ENCODE results near the gene MAST3. TPM values are rescaled to one million over a fixed set of nuclear protein-coding genes. Genes with fewer than 3 reads are reported as not detected.

MAST3 gene
- total RNA-seq, 2 donors from 2014 or later = 38.2 to 50.8 TPM

GRCh38 chr19:18185538-18185937 is 88.0 kb downstream of the MAST3 start:
- H3K27ac Mint-ChIP-seq = no peak overlapping the region
- ATAC-seq = no peak

GRCh38 chr19:18190278-18190677 is 92.7 kb downstream of the MAST3 start:
- no peak for ATAC-seq
- H3K27ac Mint-ChIP-seq = no peak overlapping the region

More at GRCh38 chr19:18185538-18185937, 88.0 kb downstream of the MAST3 start:
- no peak for DNase-seq
- Mint-ChIP-seq H3K4me1 (no peaks in the 10 kb centered on the region), H3K4me3 (no peak overlapping the region), H3K27me3 (no peaks in the 10 kb centered on the region), H3K36me3 (ENCODE audit: low read depth) (no peaks in the 10 kb centered on the region)
- no peaks in the 10 kb centered on the region for H3K9me3 ChIP-seq (ENCODE audit: control insufficient read depth, low read length, poor library complexity, severe bottlenecking)

GRCh38 chr19:18191640-18192062 is 94.1 kb downstream of the MAST3 start:
- peak overlapping the region; percentile 92 for H3K4me3 Mint-ChIP-seq
- no peaks in the 10 kb centered on the region for H3K36me3 Mint-ChIP-seq (ENCODE audit: low read depth)
- H3K27me3 Mint-ChIP-seq = no peaks in the 10 kb centered on the region
- peaks cover 20% of the 10 kb centered on the region for H3K4me1 Mint-ChIP-seq
- ATAC-seq (no peak), DNase-seq (no peak)
- H3K27ac Mint-ChIP-seq = peak overlapping the region; percentile 94
- H3K9me3 ChIP-seq (ENCODE audit: control insufficient read depth, low read length, poor library complexity, severe bottlenecking) = no peaks in the 10 kb centered on the region

More at GRCh38 chr19:18190278-18190677, 92.7 kb downstream of the MAST3 start:
- no peak for DNase-seq
- no peaks in the 10 kb centered on the region for H3K36me3 Mint-ChIP-seq (ENCODE audit: low read depth)
- no peaks in the 10 kb centered on the region for H3K27me3 Mint-ChIP-seq
- H3K4me3 Mint-ChIP-seq = no peak overlapping the region
- H3K9me3 ChIP-seq (ENCODE audit: control insufficient read depth, low read length, poor library complexity, severe bottlenecking) = no peaks in the 10 kb centered on the region
- peaks cover 20% of the 10 kb centered on the region for H3K4me1 Mint-ChIP-seq

- H3K4me3 Mint-ChIP-seq = peak within 1 kb of the TSS; percentile 92
- no peaks in the 10 kb centered on the region for H3K36me3 Mint-ChIP-seq (ENCODE audit: low read depth)
- peak; percentile 95 to 98 (median 97) for DNase-seq
- H3K27me3 Mint-ChIP-seq = no peaks in the 10 kb centered on the region
- peaks cover 20% of the 10 kb centered on the region for H3K4me1 Mint-ChIP-seq
- no peaks in the 10 kb centered on the region for H3K9me3 ChIP-seq (ENCODE audit: control insufficient read depth, low read length, poor library complexity, severe bottlenecking)
- peak within 1 kb of the TSS; percentile 94 for H3K27ac Mint-ChIP-seq
- peak; percentile 90 for ATAC-seq
These were observed 95.3 kb downstream of the MAST3 start, which contains the start of gene MPV17L2 for GRCh38 chr19:18192673-18193387. Gene MPV17L2, plus strand, starts transcription at chr19:18193218. Its CDS starts 64 bp downstream, at chr19:18193282.

- H3K27ac Mint-ChIP-seq = peak overlapping the region; percentile 94
- H3K36me3 Mint-ChIP-seq (ENCODE audit: low read depth) = peaks cover 5% of the 10 kb centered on the region
- H3K27me3 Mint-ChIP-seq = no peaks in the 10 kb centered on the region
- H3K9me3 ChIP-seq (ENCODE audit: control insufficient read depth, low read length, poor library complexity, severe bottlenecking) = no peaks in the 10 kb centered on the region
- ATAC-seq = no peak
- H3K4me1 Mint-ChIP-seq = peaks cover 25% of the 10 kb centered on the region
- DNase-seq = no peak
- peak overlapping the region; percentile 92 for H3K4me3 Mint-ChIP-seq
These were observed 96.0 kb downstream of the MAST3 start for GRCh38 chr19:18193388-18194180.

- ATAC-seq (no peak), DNase-seq (no peak)
- H3K9me3 ChIP-seq (ENCODE audit: control insufficient read depth, low read length, poor library complexity, severe bottlenecking) = no peaks in the 10 kb centered on the region
- no peaks in the 10 kb centered on the region for H3K27me3 Mint-ChIP-seq
- peak overlapping the region; percentile 94 for H3K27ac Mint-ChIP-seq
- H3K36me3 Mint-ChIP-seq (ENCODE audit: low read depth) = peaks cover 5% of the 10 kb centered on the region
- peaks cover 26% of the 10 kb centered on the region for H3K4me1 Mint-ChIP-seq
- peak overlapping the region; percentile 92 for H3K4me3 Mint-ChIP-seq
These were observed 96.6 kb downstream of the MAST3 start for GRCh38 chr19:18194181-18194530.

GRCh38 chr19:18194554-18195238 is 97.1 kb downstream of the MAST3 start:
- peaks cover 5% of the 10 kb centered on the region for H3K36me3 Mint-ChIP-seq (ENCODE audit: low read depth)
- peak overlapping the region; percentile 92 for H3K4me3 Mint-ChIP-seq
- H3K9me3 ChIP-seq (ENCODE audit: control insufficient read depth, low read length, poor library complexity, severe bottlenecking) = no peaks in the 10 kb centered on the region
- DNase-seq (no peak), ATAC-seq (no peak)
- no peaks in the 10 kb centered on the region for H3K27me3 Mint-ChIP-seq
- peak overlapping the region; percentile 94 for H3K27ac Mint-ChIP-seq
- H3K4me1 Mint-ChIP-seq = peaks cover 26% of the 10 kb centered on the region

- DNase-seq = no peak
- Mint-ChIP-seq H3K4me3 (no peak overlapping the region), H3K4me1 (peaks cover 26% of the 10 kb centered on the region), H3K36me3 (ENCODE audit: low read depth) (peaks cover 5% of the 10 kb centered on the region), H3K27ac (no peak overlapping the region), H3K27me3 (no peaks in the 10 kb centered on the region)
- no peak for ATAC-seq
- H3K9me3 ChIP-seq (ENCODE audit: control insufficient read depth, low read length, poor library complexity, severe bottlenecking) = no peaks in the 10 kb centered on the region
These were observed 98.9 kb downstream of the MAST3 start for GRCh38 chr19:18196511-18196845.

GRCh38 chr19:18197306-18197705 is 99.7 kb downstream of the MAST3 start:
- H3K4me1 Mint-ChIP-seq = peaks cover 25% of the 10 kb centered on the region
- H3K27ac Mint-ChIP-seq = no peak overlapping the region
- DNase-seq (no peak), ATAC-seq (no peak)
- no peaks in the 10 kb centered on the region for H3K27me3 Mint-ChIP-seq
- H3K36me3 Mint-ChIP-seq (ENCODE audit: low read depth) = peaks cover 5% of the 10 kb centered on the region
- H3K4me3 Mint-ChIP-seq = no peak overlapping the region
- H3K9me3 ChIP-seq (ENCODE audit: control insufficient read depth, low read length, poor library complexity, severe bottlenecking) = no peaks in the 10 kb centered on the region

GRCh38 chr19:18197941-18198340 is 100.4 kb downstream of the MAST3 start:
- peaks cover 5% of the 10 kb centered on the region for H3K36me3 Mint-ChIP-seq (ENCODE audit: low read depth)
- H3K27me3 Mint-ChIP-seq = no peaks in the 10 kb centered on the region
- H3K4me1 Mint-ChIP-seq = peaks cover 25% of the 10 kb centered on the region
- ATAC-seq (no peak), DNase-seq (no peak)
- H3K4me3 Mint-ChIP-seq = no peak overlapping the region
- H3K27ac Mint-ChIP-seq = no peak overlapping the region
- no peaks in the 10 kb centered on the region for H3K9me3 ChIP-seq (ENCODE audit: control insufficient read depth, low read length, poor library complexity, severe bottlenecking)

GRCh38 chr19:18198374-18198773 is 100.8 kb downstream of the MAST3 start:
- no peaks in the 10 kb centered on the region for H3K9me3 ChIP-seq (ENCODE audit: control insufficient read depth, low read length, poor library complexity, severe bottlenecking)
- Mint-ChIP-seq H3K4me1 (peaks cover 26% of the 10 kb centered on the region), H3K27ac (no peak overlapping the region), H3K36me3 (ENCODE audit: low read depth) (peaks cover 5% of the 10 kb centered on the region), H3K4me3 (no peak overlapping the region), H3K27me3 (no peaks in the 10 kb centered on the region)
- DNase-seq = no peak
- ATAC-seq = no peak
